Liver (tissue), 9 donors: Measurements from ENCODE around the gene CHRNA3. TPM values are rescaled to one million over a fixed set of nuclear protein-coding genes. Genes with fewer than 3 reads are reported as not detected.

Experiments used
- DNase-seq: peaks from one replicate; pipeline ENCODE4 v3.0.0-alpha.2; 2017; ENCODE audit warnings: low spot score
- H3K27ac ChIP-seq, 2 donors: one replicate each; pipeline ENCODE4 v1.7.0; 2013; ENCODE audit warnings: inconsistent platforms in 2 of 2, low read length in 2 of 2, control low read depth in 1 of 2, low read depth in 1 of 2, mild to moderate bottlenecking in 1 of 2
- H3K27me3 ChIP-seq, 4 donors: one replicate each; pipeline versions ENCODE4 v1.6.1 to v1.7.0; 2013; ENCODE audit warnings: low read length in 3 of 4, inconsistent platforms in 1 of 4, mild to moderate bottlenecking in 1 of 4, moderate library complexity in 1 of 4; ENCODE audit not compliant: control insufficient read depth in 4 of 4, insufficient read depth in 4 of 4
- H3K36me3 ChIP-seq, 4 donors: one replicate each; pipeline versions ENCODE4 v1.6.1 to v1.7.0; 2013; ENCODE audit warnings: low read length in 3 of 4, mild to moderate bottlenecking in 3 of 4, low read depth in 1 of 4, moderate library complexity in 1 of 4; ENCODE audit not compliant: control insufficient read depth in 4 of 4, insufficient read depth in 3 of 4
- H3K4me1 ChIP-seq, 4 donors: one replicate each; pipeline versions ENCODE4 v1.6.1 to v1.7.0; 2013; ENCODE audit warnings: low read length in 3 of 4, mild to moderate bottlenecking in 3 of 4, moderate library complexity in 1 of 4; ENCODE audit not compliant: control insufficient read depth in 4 of 4, insufficient read depth in 4 of 4
- H3K4me3 ChIP-seq, 3 donors: one replicate each; pipeline versions ENCODE4 v1.6.1 to v1.7.0; 2013; ENCODE audit warnings: low read length in 3 of 3, control low read depth in 1 of 3, low read depth in 1 of 3, mild to moderate bottlenecking in 1 of 3
- H3K9ac ChIP-seq, 2 donors: one replicate each; pipeline ENCODE4 v1.7.0; 2013; ENCODE audit warnings: low read length in 2 of 2, mild to moderate bottlenecking in 2 of 2, moderate library complexity in 2 of 2, control low read depth in 1 of 2, low read depth in 1 of 2
- H3K9me3 ChIP-seq, 4 donors: one replicate each; pipeline versions ENCODE4 v1.6.1 to v1.7.0; 2013; ENCODE audit warnings: low read length in 3 of 4; ENCODE audit not compliant: control insufficient read depth in 4 of 4
- ATF3 ChIP-seq: IDR thresholded peaks from 2 replicates; pipeline ENCODE4 v1.6.1; 2016; ENCODE audit warnings: antibody characterized with exemption
- CTCF ChIP-seq: fragments of 150-350 bp; IDR thresholded peaks from 2 replicates; pipeline ENCODE4 v1.5.1; 2017; ENCODE audit warnings: improper control_type of control experiment, low read depth, low read length; ENCODE audit not compliant: missing input control
- EGR1 ChIP-seq, 2 donors: IDR thresholded peaks; 2 replicates each; pipeline ENCODE4 v1.6.1; 2016 to 2018; ENCODE audit warnings: antibody characterized with exemption in 2 of 2, low read depth in 2 of 2
- FOXA1 ChIP-seq: IDR thresholded peaks from 2 replicates; pipeline ENCODE4 v1.6.1; 2016; ENCODE audit warnings: antibody characterized with exemption
- HNF4A ChIP-seq, 2 donors: conservative IDR thresholded peaks; 2 replicates each; pipeline ENCODE4 v1.6.1; 2016; ENCODE audit warnings: antibody characterized with exemption in 2 of 2, mild to moderate bottlenecking in 2 of 2
- HNF4G ChIP-seq: IDR thresholded peaks from 2 replicates; pipeline ENCODE4 v1.6.1; 2016; ENCODE audit warnings: antibody characterized with exemption
- JUND ChIP-seq, 2 donors: IDR thresholded peaks; 2 replicates each; pipeline ENCODE4 v1.6.1; 2016; ENCODE audit warnings: antibody characterized with exemption in 2 of 2
- MAX ChIP-seq: IDR thresholded peaks from 2 replicates; pipeline ENCODE4 v1.6.1; 2016; ENCODE audit warnings: antibody characterized with exemption
- NR2F2 ChIP-seq: IDR thresholded peaks from 2 replicates; pipeline ENCODE4 v1.6.1; 2016; ENCODE audit warnings: antibody characterized with exemption
- RAD21 ChIP-seq, 2 donors: IDR thresholded peaks; 2 replicates each; pipeline ENCODE4 v1.6.1; 2016; ENCODE audit warnings: antibody characterized with exemption in 2 of 2, mild to moderate bottlenecking in 2 of 2
- REST ChIP-seq: IDR thresholded peaks from 2 replicates; pipeline ENCODE4 v1.6.1; 2016; ENCODE audit warnings: antibody characterized with exemption, mild to moderate bottlenecking
- RXRA ChIP-seq, 2 donors: IDR thresholded peaks; 2 replicates each; pipeline ENCODE4 v1.6.1; 2017 to 2018; ENCODE audit warnings: antibody characterized with exemption in 2 of 2, mild to moderate bottlenecking in 1 of 2
- SP1 ChIP-seq: IDR thresholded peaks from 2 replicates; pipeline ENCODE4 v1.6.1; 2018; ENCODE audit warnings: antibody characterized with exemption, mild to moderate bottlenecking
- TAF1 ChIP-seq: conservative IDR thresholded peaks from 2 replicates; pipeline ENCODE4 v1.6.1; 2016; ENCODE audit warnings: antibody characterized with exemption, mild to moderate bottlenecking
- YY1 ChIP-seq: IDR thresholded peaks from 2 replicates; pipeline ENCODE4 v1.6.1; 2016; ENCODE audit warnings: antibody characterized with exemption, mild to moderate bottlenecking
- ZBTB33 ChIP-seq: IDR thresholded peaks from 2 replicates; pipeline ENCODE4 v1.6.1; 2016; ENCODE audit warnings: antibody characterized with exemption
- WGBS: extraction: QIAGEN DNeasy Blood & Tissue Kit; methylation state at CpG from one replicate; pipeline ENCODE4 v1.1.7; 2013; 5-methylcytosine and 5-hydroxymethylcytosine counted together
- polyA plus RNA-seq, 2 donors: library from polyadenylated mRNA; stranded (reverse) in 1 of 2; unstranded in 1 of 2; fragments of 200-250 nt in 1 of 2; fragments of >200 nt in 1 of 2; fragmentation: Nextera tagmentation in 1 of 2; extraction: Ambion mirVana in 1 of 2; gene quantifications; one replicate each; pipeline versions ENCODE4 v1.2.1 to v1.2.3, GENCODE V29; 2013 to 2015
- total RNA-seq, 2 donors: library from RNA; depleted of rRNA; stranded (reverse); fragments of >200 nt; gene quantifications; one replicate each; pipeline ENCODE4 v1.2.3, GENCODE V29; 2014
- donor health status: healthy.
- donor health status: healthy.
- donor health status: healthy.
- donor health status: healthy.
- donor health status: healthy.

The CHRNA3 gene
- total and polyA plus RNA-seq, 4 donors: not detected

GRCh38 chr15:78630886-78631633 lies 10.3 kb upstream of the CHRNA3 start (continued):
- TF ChIP-seq REST (no peak), FOXA1 (no peak), TAF1 (no peak), EGR1 (IDR thresholded peaks at IDR 0.05; ENCODE audit: low read depth in 2 of 2) (no peak), RXRA (IDR thresholded peaks at IDR 0.05) (no peak), YY1 (no peak)

- no peak overlapping the region for H3K4me3 ChIP-seq
- 93% methylated on average over 12 of the region's 12 CpGs for WGBS
- DNase-seq: no peak
- TF ChIP-seq MAX (no peak), JUND (IDR thresholded peaks at IDR 0.05) (no peak), YY1 (no peak), RXRA (IDR thresholded peaks at IDR 0.05) (no peak), EGR1 (IDR thresholded peaks at IDR 0.05; ENCODE audit: low read depth in 2 of 2) (no peak), RAD21 (IDR thresholded peaks at IDR 0.05) (no peak), FOXA1 (no peak), HNF4A (conservative IDR thresholded peaks at IDR 0.05) (no peak), SP1 (no peak), ATF3 (no peak), NR2F2 (no peak), HNF4G (no peak), TAF1 (no peak)
- no peaks in the 10 kb centered on the region for H3K36me3 ChIP-seq
- H3K4me1 ChIP-seq: no peaks in the 10 kb centered on the region
- no peak overlapping the region for H3K27ac ChIP-seq
- H3K27me3 ChIP-seq: peaks cover 0 to 3% (median 0%) of the 10 kb centered on the region in 4 donors
- H3K9ac ChIP-seq: no peak overlapping the region
- peaks cover 0 to 5% (median 2%) of the 10 kb centered on the region in 4 donors for H3K9me3 ChIP-seq
These were observed 8.9 kb upstream of the CHRNA3 start for GRCh38 chr15:78629716-78630065.

- Histone ChIP-seq H3K27ac (no peak overlapping the region), H3K9me3 (peaks cover 0 to 5% (median 2%) of the 10 kb centered on the region in 4 donors), H3K9ac (no peak overlapping the region), H3K4me3 (no peak overlapping the region), H3K27me3 (peaks cover 0 to 3% (median 0%) of the 10 kb centered on the region in 4 donors), H3K36me3 (no peaks in the 10 kb centered on the region), H3K4me1 (no peaks in the 10 kb centered on the region)
- DNase-seq: no peak
- 92% methylated on average over 29 of the region's 29 CpGs for WGBS
- TF ChIP-seq SP1 (no peak), ZBTB33 (no peak), TAF1 (no peak), ATF3 (no peak), RXRA (IDR thresholded peaks at IDR 0.05) (no peak), NR2F2 (no peak), JUND (IDR thresholded peaks at IDR 0.05) (no peak), REST (no peak), HNF4G (no peak), CTCF (no peak)
These were observed 8.4 kb upstream of the CHRNA3 start for GRCh38 chr15:78629031-78629715.
